DMS 273 treated with DMSO at 0.1 percent for 48 hours (cell line): Measurements from ENCODE around the gene KLF13.

Experiments used
- DNase-seq: peaks from one replicate; lab custom pipeline; 2025; lab: John Stamatoyannopoulos, UW

KLF13 gene

GRCh38 chr15:31326156-31326874, at the start of gene KLF13:
KLF13 (plus strand) TSS chr15:31326835; CDS start chr15:31327213, 378 bp downstream.
- peak; percentile 67 for DNase-seq

- DNase-seq = no peak
Observed at GRCh38 chr15:31277335-31278060, 49.1 kb upstream of the KLF13 start.

- no peak for DNase-seq
Observed at GRCh38 chr15:31278061-31278445, 48.6 kb upstream of the KLF13 start.

GRCh38 chr15:31278544-31279220, 48.0 kb upstream of the KLF13 start:
- no peak for DNase-seq

- no peak for DNase-seq
Observed at GRCh38 chr15:31279221-31280045, 47.2 kb upstream of the KLF13 start.

GRCh38 chr15:31280046-31280830, 46.4 kb upstream of the KLF13 start:
- peak; percentile 64 for DNase-seq

GRCh38 chr15:31280831-31281216, 45.8 kb upstream of the KLF13 start:
- no peak for DNase-seq

GRCh38 chr15:31283043-31283442, 43.6 kb upstream of the KLF13 start:
- no peak for DNase-seq

- no peak for DNase-seq
Observed at GRCh38 chr15:31285772-31286261, 40.8 kb upstream of the KLF13 start.

- no peak for DNase-seq
Observed at GRCh38 chr15:31291048-31291578, 35.5 kb upstream of the KLF13 start.

GRCh38 chr15:31292391-31293015, 34.1 kb upstream of the KLF13 start:
- DNase-seq = no peak

GRCh38 chr15:31293655-31294054, 33.0 kb upstream of the KLF13 start:
- DNase-seq = no peak

GRCh38 chr15:31294067-31294466, 32.6 kb upstream of the KLF13 start:
- DNase-seq = no peak

GRCh38 chr15:31295658-31296057, 31.0 kb upstream of the KLF13 start:
- no peak for DNase-seq

- DNase-seq = no peak
Observed at GRCh38 chr15:31296219-31296645, 30.4 kb upstream of the KLF13 start.

- DNase-seq = peak; percentile 36
Observed at GRCh38 chr15:31296646-31297574, 29.7 kb upstream of the KLF13 start.

GRCh38 chr15:31297575-31298456, 28.8 kb upstream of the KLF13 start:
- DNase-seq = no peak

- no peak for DNase-seq
Observed at GRCh38 chr15:31298707-31299172, 27.9 kb upstream of the KLF13 start.
